GM12891 (cell line): ENCODE data around the gene SMTNL2.
"Not testable (repeated sequence)": the region's sequence is repeated elsewhere in the genome, so short reads cannot be mapped to it uniquely, and the experiment has no call there.

ENCODE experiments used
- POLR2A ChIP-seq: IDR thresholded peaks from 2 replicates; pipeline ENCODE4 v1.6.1; 2011; ENCODE audit warnings: low read depth, low read length, control low read depth
- POLR2AphosphoS5 ChIP-seq: IDR thresholded peaks from 2 replicates; pipeline ENCODE4 v1.6.1; 2011; ENCODE audit warnings: low read depth, low read length, control low read depth
- SPI1 ChIP-seq: IDR thresholded peaks from 2 replicates; pipeline ENCODE4 v1.6.1; 2011; ENCODE audit warnings: low read depth, low read length, control low read depth
- TAF1 ChIP-seq: IDR thresholded peaks from 2 replicates; pipeline ENCODE4 v1.6.1; 2011; ENCODE audit warnings: low read depth, low read length, control low read depth

DNA sequence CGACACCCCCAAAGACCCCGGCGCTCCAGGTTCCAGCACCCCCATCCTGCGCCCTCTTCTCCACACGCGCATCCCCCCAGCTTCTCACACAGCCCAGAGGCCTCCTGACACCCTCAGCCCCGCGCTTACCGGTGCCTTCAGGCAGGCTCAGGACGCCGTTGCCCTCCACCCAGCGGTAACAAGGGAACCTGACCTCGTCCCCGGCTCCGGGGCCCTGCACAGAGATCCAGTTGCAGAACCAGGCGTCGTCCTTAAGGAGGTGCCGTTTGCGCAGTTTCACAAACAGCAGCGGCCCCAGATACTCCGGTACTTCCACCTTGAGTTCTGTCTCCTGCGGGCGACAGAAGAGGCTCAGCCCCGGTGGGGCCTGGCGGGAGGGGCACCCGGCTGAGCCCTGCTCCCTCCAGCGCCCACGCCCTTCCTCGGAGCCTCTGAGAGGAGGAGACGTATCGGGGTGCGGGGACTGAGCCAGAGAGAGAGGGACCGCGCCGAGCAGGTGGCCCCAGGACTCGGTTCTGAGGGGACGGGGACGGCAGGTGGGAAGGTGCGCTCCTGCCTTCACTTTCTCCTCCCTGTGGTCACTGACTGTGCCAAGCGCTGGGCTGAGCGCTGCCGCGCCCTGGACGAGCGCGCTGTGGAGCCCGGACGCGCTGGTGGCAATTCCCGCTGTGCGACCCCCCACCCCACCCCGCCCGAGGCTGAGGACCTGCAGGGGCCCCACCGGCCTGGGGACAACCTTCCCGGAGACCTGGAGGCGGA lies 55.2 kb downstream of the SMTNL2 start:
- TF ChIP-seq POLR2A, SPI1, TAF1, POLR2AphosphoS5: not testable (repeated sequence)
